Measurements from ENCODE around the gene CLDN14. TPM values are rescaled to one million over a fixed set of nuclear protein-coding genes. Genes with fewer than 3 reads are reported as not detected.

CLDN14 gene
- total RNA-seq, 3 donors from 2014 or later = not detected

- H3K27me3 ChIP-seq = no peaks in the 10 kb centered on the region
- intact Hi-C loops (cut with DNase I; ENCODE audit: low total_unique reads) = no loop called here
- no peak overlapping the region for H3K27ac ChIP-seq
- H3K4me1 ChIP-seq = no peaks in the 10 kb centered on the region
- H3K9me3 ChIP-seq = no peaks in the 10 kb centered on the region
- H3K4me3 ChIP-seq = no peak overlapping the region
- DNase-seq (ENCODE audit: low spot score in 2 of 2) = no peak
- H3K36me3 ChIP-seq = no peaks in the 10 kb centered on the region
- no peak for TF ChIP-seq POLR2A (IDR thresholded peaks at IDR 0.05)
Observed at GRCh38 chr21:36411301-36411700, 68.6 kb downstream of the CLDN14 start.

Other genes starting within 250 kb of the CLDN14 start
- gene MORC3, start 159.9 kb downstream of the CLDN14 start, total RNA-seq = 10 to 100 TPM; 38.9 to 62.8 (median 54.7) TPM
- gene CHAF1B, start 94.7 kb downstream of the CLDN14 start, total RNA-seq = 1 to 10 TPM in 2 of 3 donors, under 1 TPM in 1; 0.64 to 2.8 (median 1.6) TPM
- gene SIM2, start 219.0 kb upstream of the CLDN14 start, total RNA-seq = under 1 TPM; 0.15 to 0.33 (median 0.32) TPM